Calu3 (cell line): Measurements from ENCODE around the gene MCF2L. TPM values are rescaled to one million over a fixed set of nuclear protein-coding genes. Genes with fewer than 3 reads are reported as not detected.

ENCODE experiments used
- BruUV-seq: library from RNA; stranded (reverse); fragments of 400-500 nt; replicated peaks from 2 replicates; lab custom pipeline; 2021; lab: Mats Ljungman, UMichigan
- CTCF ChIA-PET: fragments of 300-600 bp; sonication (Branson Sonifier 250); formaldehyde crosslinking; loops from one replicate; lab custom pipeline; 2022; ENCODE audit warnings: antibody characterized with exemption; lab: Charles Lee
- DNase-seq: peaks from one replicate; pipeline ENCODE4 v3.0.0; 2022
- H3K27ac Mint-ChIP-seq: one replicate; pipeline ENCODE4 v1.8.0; 2022; ENCODE audit warnings: mixed read lengths; ENCODE audit not compliant: unreplicated experiment
- H3K27me3 Mint-ChIP-seq: one replicate; pipeline ENCODE4 v1.8.0; 2022; ENCODE audit warnings: mixed read lengths; ENCODE audit not compliant: unreplicated experiment
- H3K36me3 Mint-ChIP-seq: one replicate; pipeline ENCODE4 v1.8.0; 2022; ENCODE audit warnings: mild to moderate bottlenecking, moderate library complexity, mixed read lengths; ENCODE audit not compliant: insufficient read depth, unreplicated experiment
- H3K4me1 Mint-ChIP-seq: one replicate; pipeline ENCODE4 v1.8.0; 2022; ENCODE audit warnings: mild to moderate bottlenecking, low read depth, mixed read lengths; ENCODE audit not compliant: unreplicated experiment
- H3K4me3 Mint-ChIP-seq: one replicate; pipeline ENCODE4 v1.8.0; 2022; ENCODE audit warnings: mild to moderate bottlenecking, low read depth, moderate library complexity, mixed read lengths; ENCODE audit not compliant: unreplicated experiment
- H3K9me3 Mint-ChIP-seq: one replicate; pipeline ENCODE4 v1.8.0; 2022; ENCODE audit warnings: low read depth, mixed read lengths; ENCODE audit not compliant: unreplicated experiment
- intact Hi-C: fragments of 100-400 bp; cut with micrococcal nuclease; formaldehyde crosslinking; loops from one replicate; pipeline ENCODE4 v1.10.0; 2022; ENCODE audit not compliant: unreplicated experiment
- total RNA-seq: library from RNA; stranded (reverse); gene quantifications from 2 replicates; pipeline ENCODE4 v1.2.3, GENCODE V29; 2022
- TF ChIP-seq, protein P1 (sequence below): fragments of 200-600 bp; IDR thresholded peaks from one replicate; pipeline ENCODE4 v1.8.0; 2022; ENCODE audit warnings: antibody characterized with exemption; ENCODE audit not compliant: unreplicated experiment

The MCF2L gene
- total RNA-seq, 1 experiment from 2014 or later = 12.9 TPM

DNA sequence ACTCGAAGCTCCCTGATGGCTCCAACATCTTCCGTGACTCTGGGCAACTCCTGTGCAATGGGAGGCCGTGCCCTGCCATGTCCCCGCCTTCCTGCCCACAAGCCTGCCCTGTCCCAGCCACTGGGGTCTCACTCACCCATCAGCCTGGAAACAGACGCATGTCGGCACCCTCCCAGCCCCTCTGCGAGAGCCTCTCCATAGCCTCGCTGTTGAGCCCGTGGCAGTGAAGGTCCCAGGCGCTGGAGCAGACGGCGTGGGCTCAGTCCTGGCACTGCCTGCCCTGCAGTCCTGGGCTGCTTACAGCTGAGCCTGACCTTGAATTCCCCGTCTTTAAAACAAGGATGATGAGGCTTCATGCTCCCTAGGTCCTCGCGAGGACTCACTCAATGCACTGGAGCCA is 37.0 kb downstream of the MCF2L start:
- CTCF ChIA-PET = no interaction called here
- intact Hi-C loops = no loop called here
- Mint-ChIP-seq H3K4me3 (no peak overlapping the region), H3K27me3 (no peaks in the 10 kb centered on the region), H3K9me3 (no peaks in the 10 kb centered on the region), H3K27ac (no peak overlapping the region), H3K4me1 (no peaks in the 10 kb centered on the region), H3K36me3 (peaks cover 7% of the 10 kb centered on the region)
- DNase-seq = no peak
- BruUV-seq = no TSS peak
- TF ChIP-seq, protein P1, sequence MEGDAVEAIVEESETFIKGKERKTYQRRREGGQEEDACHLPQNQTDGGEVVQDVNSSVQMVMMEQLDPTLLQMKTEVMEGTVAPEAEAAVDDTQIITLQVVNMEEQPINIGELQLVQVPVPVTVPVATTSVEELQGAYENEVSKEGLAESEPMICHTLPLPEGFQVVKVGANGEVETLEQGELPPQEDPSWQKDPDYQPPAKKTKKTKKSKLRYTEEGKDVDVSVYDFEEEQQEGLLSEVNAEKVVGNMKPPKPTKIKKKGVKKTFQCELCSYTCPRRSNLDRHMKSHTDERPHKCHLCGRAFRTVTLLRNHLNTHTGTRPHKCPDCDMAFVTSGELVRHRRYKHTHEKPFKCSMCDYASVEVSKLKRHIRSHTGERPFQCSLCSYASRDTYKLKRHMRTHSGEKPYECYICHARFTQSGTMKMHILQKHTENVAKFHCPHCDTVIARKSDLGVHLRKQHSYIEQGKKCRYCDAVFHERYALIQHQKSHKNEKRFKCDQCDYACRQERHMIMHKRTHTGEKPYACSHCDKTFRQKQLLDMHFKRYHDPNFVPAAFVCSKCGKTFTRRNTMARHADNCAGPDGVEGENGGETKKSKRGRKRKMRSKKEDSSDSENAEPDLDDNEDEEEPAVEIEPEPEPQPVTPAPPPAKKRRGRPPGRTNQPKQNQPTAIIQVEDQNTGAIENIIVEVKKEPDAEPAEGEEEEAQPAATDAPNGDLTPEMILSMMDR = no peak

- intact Hi-C loops = no loop called here
- CTCF ChIA-PET = no interaction called here
- H3K4me1 Mint-ChIP-seq = no peaks in the 10 kb centered on the region
- H3K4me3 Mint-ChIP-seq = no peak overlapping the region
- H3K27ac Mint-ChIP-seq = no peak overlapping the region
- DNase-seq = no peak
- peaks cover 7% of the 10 kb centered on the region for H3K36me3 Mint-ChIP-seq
- BruUV-seq = no TSS peak
- no peaks in the 10 kb centered on the region for H3K27me3 Mint-ChIP-seq
- H3K9me3 Mint-ChIP-seq = peaks cover 4% of the 10 kb centered on the region
- TF ChIP-seq, protein P1 = no peak
Observed at GRCh38 chr13:113006660-113007059, 37.6 kb downstream of the MCF2L start.

- no peak overlapping the region for H3K4me3 Mint-ChIP-seq
- intact Hi-C loops = no loop called here
- TF ChIP-seq, protein P1 = no peak
- CTCF ChIA-PET = no interaction called here
- BruUV-seq = no TSS peak
- peaks cover 4% of the 10 kb centered on the region for H3K9me3 Mint-ChIP-seq
- no peak overlapping the region for H3K27ac Mint-ChIP-seq
- H3K27me3 Mint-ChIP-seq = no peaks in the 10 kb centered on the region
- H3K4me1 Mint-ChIP-seq = no peaks in the 10 kb centered on the region
- no peak for DNase-seq
- H3K36me3 Mint-ChIP-seq = no peaks in the 10 kb centered on the region
Observed at GRCh38 chr13:113008851-113009250, 39.8 kb downstream of the MCF2L start.

DNA sequence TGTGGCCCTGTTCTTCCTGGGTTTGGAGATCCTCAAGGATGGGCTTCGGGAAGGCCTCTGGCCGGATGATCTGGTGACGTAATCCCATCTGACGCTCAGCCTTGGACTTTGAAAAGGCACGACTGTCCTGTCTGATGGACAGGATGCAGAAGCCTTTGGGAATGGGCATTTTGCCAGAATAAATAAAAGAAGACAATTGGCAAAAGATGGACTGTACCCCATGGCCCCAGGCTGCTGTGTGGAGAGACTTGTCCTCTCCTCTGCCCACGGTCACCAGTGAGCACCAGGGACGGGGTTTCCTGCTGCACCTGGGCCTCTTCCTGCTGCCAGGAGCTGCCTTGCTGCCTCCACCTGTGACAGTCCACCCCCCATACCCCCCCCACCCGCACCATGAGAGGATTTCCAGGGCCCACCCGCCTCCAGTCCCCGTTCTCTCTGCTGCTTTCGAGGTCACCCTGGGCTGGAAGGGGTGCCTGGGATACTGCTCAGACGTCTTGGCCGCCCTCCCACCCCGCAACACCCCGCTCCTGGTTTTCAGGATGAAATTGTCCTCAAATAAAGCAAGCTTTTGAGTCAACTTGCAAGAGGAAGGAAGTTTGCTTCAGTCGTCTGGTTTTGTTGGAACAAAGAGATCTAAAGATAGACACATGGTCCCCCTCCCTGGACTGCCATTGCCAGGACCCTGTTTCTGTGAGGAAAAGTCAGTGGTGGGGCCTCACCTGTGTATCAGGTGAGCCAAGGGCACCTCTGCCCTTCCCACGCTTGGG is 40.9 kb downstream of the MCF2L start:
- no peak overlapping the region for H3K4me3 Mint-ChIP-seq
- H3K9me3 Mint-ChIP-seq = peaks cover 4% of the 10 kb centered on the region
- H3K27me3 Mint-ChIP-seq = no peaks in the 10 kb centered on the region
- no peak for DNase-seq
- H3K36me3 Mint-ChIP-seq = no peaks in the 10 kb centered on the region
- intact Hi-C loops = no loop called here
- TF ChIP-seq, protein P1 = no peak
- H3K27ac Mint-ChIP-seq = no peak overlapping the region
- CTCF ChIA-PET = no interaction called here
- BruUV-seq = no TSS peak
- H3K4me1 Mint-ChIP-seq = no peaks in the 10 kb centered on the region
